ENCODE data around the gene KHDRBS2. TPM values are rescaled to one million over a fixed set of nuclear protein-coding genes. Genes with fewer than 3 reads are reported as not detected.

KHDRBS2 gene
- polyA plus RNA-seq, 1 donor = not detected

DNA sequence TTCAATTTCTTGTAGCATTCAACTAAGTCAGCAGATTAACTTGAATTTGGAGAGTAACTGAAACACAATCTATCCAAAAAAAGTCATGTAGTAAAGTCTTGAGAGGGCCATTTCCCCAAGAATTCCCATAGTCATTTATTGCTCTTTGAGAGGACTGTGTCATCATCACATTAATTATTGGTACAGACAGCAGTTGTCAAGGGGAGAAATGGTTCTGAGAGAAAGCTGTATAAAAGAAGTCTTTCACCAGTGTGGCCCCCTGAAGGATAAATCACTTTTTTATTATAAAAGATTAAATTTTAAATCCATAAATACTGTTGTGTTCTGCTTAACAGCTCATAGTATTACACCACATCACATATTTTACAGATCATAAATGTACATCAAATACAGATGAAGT lies 111.5 kb downstream of the KHDRBS2 start:
- DNase-seq = no peak

- DNase-seq = peak; percentile 31
Measured at GRCh38 chr6:62167736-62168135, 118.3 kb downstream of the KHDRBS2 start.

- DNase-seq = no peak
Measured at GRCh38 chr6:62162858-62163257, 123.2 kb downstream of the KHDRBS2 start.

DNA sequence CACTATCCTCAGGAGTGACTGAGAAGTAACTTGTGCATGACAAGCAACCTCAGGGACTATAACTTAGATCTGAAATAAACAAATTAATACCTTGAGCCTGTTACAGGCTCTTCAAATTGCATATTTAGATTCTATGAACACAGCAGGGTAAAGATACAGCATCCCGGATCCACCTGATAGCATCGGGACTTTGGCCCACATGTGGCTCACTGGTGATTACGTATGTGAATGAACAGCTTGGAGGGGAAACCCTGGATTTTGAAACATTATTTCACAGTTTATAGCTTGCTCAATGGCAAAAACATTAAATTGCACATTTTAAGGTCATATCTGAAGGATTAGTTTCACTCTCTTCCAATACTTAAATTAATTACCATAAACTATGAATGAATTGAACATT lies 133.2 kb downstream of the KHDRBS2 start:
- no peak for DNase-seq

- no peak for DNase-seq
Measured at GRCh38 chr6:62150048-62150663, 135.9 kb downstream of the KHDRBS2 start.

DNA sequence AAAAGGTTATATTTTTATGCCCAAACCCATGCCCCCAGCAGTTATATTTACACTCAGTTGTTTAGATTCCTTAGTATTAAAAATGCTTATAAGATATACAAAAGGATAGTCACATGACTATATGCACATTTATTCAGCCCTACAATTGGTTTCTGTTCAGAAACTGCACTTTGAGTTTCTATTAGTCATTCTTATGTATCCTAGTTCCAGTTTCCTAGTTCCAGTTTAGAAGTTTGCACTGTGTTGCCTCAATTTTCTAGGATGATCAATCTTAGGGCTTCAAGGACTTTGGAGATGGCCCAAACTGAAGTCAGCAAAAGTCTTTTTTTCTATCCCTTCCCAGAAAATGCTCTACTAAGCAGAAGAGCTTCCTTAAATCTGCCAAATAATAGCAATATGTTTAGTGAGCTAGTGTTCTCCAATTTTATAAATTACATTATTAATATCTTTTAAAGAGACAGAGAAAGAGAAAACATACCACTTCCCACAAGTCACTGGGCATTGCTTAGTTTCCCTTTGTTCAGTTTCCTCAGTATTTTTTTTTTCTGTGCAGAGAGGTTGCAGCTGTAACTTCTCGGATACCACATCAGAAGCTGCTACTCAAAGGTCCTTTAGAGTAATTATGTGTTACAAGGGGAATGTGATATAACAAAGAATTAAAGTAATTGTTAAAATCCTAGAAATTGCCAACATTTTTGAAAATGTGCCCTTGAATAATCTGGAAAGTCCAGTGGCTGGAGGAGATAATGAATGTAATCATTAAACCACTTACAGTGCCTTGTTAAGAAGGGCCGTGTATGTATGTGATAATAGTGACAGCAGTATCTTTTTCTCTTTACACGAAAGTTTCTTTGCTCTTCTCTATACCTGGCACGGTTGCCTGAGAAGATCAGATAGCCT lies 138.8 kb downstream of the KHDRBS2 start:
- DNase-seq = no peak

DNA sequence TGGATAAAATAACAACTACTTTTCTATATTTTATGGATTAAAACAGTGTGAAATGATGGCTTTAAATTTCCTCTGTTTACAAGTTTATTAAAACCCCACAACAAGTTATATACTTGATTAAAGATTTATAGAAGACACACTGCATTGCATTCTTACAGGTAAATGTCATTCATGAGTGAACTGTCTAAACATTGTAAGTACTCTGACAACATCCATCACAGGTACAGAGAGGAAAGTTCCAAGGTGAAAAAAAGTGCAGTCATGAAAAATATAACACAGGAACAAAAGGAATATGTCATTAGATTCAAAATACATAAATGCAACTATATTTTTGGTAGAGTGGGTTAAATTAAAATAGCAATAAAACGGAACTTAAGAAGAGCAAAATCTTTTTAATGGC lies 156.9 kb downstream of the KHDRBS2 start:
- no peak for DNase-seq

DNA sequence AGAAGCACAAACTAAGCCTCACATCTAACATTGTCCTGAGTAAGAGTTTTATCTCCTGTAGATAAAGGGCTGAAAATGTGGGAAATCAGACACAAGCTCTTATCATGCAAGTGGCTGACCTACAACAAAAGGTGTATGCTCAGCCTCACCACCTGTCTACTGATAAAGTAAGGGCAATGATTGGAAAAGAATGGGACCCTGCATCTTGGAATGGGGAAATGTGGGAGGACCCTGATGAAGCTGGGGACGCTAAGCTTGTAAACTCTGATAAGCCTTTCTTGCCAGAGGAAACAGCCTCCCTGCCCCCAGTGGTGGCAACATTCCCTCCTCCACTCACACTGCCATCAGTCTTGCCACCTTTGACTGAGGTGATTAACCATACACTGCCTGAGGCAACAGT lies 166.6 kb downstream of the KHDRBS2 start:
- DNase-seq = no peak

- no peak for DNase-seq
Measured at GRCh38 chr6:62103186-62103859, 182.7 kb downstream of the KHDRBS2 start.

DNA sequence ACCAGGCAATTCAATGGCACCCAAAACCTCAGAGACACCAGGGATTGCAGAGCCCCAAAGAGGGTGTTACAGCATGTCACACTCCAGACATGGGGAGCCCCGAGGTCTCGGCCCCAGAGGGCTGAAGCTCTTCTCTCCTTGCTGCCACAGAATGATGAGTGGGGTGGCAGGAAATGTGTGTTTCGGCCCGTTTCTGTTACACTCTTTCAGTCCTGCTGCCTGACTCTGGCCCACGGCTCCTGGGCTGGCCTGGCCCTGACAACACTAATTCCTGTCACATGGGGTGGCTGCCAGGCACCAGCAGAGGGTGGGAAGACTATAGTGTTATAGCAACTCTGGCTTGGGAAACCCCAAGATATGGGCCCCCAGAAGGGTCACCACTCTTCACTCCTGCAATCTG lies 183.6 kb downstream of the KHDRBS2 start:
- DNase-seq = no peak

DNA sequence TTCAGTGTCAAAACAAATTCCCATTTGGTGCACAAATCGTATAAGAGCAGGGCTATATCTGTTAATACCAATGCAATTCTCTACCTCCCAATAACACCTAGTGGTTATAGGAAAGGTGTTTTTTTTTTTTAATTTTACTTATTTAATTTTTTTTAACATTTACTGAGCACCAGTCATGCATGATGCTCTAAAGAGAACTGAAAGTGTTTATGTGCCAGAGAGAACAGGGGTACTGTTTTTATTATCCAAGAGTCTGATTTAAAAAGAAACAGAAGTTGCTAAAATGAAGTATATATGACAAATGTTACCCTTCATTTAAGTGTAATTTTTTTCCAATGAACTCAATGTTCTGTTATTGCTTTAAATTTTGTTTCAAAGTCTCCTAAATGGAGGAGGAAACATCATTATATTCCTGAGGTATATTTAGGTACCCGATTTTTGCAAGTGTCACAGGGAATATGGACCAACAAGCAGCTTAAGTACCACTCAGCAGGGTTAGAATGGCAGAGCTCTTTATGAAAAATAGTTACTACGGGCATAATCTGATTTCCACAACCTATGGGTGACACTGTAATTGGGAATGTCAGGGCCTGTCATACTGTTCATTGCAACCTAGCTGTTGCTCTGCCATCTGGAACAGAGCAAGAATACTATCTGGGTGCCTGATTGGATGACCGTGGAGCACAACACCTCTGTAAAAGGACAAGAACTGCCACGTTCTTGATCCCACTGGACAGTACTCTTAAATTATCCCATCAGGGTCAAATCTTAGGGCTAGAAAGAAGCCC lies 195.4 kb downstream of the KHDRBS2 start:
- DNase-seq = no peak

GRCh38 chr6:62089781-62090180 lies 196.2 kb downstream of the KHDRBS2 start:
- no peak for DNase-seq

- DNase-seq = no peak
Measured at GRCh38 chr6:62086047-62086446, 200.0 kb downstream of the KHDRBS2 start.

DNA sequence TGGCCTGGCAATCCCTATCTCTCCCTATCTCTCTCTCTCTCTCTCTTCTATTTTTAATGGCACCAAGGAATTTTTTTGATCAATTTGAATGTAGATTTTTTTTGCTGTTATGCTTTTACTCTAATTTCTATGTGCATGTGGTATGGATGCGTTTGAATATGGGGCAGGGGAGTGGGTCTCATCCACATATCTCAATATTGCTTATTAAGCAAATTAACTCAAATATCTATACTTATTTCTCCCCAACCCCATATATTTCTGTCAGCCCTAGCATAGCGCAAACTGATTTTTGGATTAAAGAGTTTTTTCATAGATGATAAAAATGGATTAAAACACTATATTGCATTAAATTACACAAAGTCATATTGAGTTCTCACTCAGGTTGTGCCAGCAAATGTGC lies 210.2 kb downstream of the KHDRBS2 start:
- no peak for DNase-seq

- DNase-seq = no peak
Measured at GRCh38 chr6:62059901-62060300, 226.1 kb downstream of the KHDRBS2 start.

- no peak for DNase-seq
Measured at GRCh38 chr6:62057300-62057699, 228.7 kb downstream of the KHDRBS2 start.

- DNase-seq = no peak
Measured at GRCh38 chr6:62045502-62045901, 240.5 kb downstream of the KHDRBS2 start.

- DNase-seq = no peak
Measured at GRCh38 chr6:62043084-62043483, 242.9 kb downstream of the KHDRBS2 start.

GRCh38 chr6:62042429-62042828 lies 243.6 kb downstream of the KHDRBS2 start:
- DNase-seq = no peak

DNA sequence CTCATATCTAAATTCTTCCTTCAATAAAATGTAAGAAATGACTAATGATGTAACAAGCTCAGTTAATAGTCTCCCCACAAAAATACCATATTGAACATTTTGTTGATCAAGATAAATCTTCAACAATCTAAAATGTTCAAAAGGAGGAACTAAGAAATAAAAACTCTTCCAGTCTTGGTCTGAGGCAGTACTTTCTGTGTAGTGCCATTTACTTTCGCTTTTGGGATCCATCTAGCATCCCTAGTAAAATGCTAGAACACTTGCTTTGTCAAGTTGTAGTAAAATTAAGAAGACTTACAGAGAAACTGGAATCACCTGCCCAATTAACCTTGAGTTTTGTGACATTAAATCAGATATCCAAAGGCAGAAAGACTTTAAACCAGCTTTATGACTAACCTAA lies 246.4 kb downstream of the KHDRBS2 start:
- DNase-seq = no peak

DNA sequence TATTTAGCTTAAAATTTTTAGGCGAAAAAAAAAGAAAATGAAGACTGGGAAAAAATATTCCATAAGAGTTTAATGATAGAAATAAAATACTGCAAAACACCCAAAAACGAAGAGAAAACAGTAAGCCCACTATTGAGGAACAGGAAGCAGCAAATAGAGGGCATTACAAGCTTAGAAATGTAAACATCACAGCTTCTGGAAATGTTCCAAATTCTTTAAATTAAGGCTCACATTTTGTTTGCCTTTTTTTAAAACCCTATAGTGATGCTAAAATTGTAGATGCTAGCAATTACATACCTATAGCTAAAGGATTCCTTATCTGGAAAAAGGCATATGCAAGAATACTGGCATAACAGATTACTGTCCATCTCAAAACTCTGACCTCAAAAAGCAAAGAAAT lies 248.6 kb downstream of the KHDRBS2 start:
- DNase-seq = no peak

DNA sequence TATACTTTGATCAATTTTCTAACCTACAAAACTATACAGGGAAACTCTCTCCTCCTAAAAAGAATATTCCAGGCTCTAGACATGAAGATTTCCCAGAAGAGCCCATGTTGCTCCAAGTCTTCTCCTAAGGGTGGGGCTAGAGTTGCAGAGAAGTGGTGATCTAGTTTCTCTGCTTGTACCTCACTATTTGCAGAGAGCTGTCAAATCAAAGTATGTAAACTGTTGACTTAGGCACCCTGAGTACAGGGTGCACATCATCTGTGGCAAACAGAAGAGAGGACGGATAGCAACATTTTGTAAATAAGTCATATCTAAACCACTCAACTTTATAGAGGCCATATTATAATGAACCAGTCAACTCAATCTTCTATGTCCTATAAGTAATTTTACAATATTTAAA lies 250.1 kb downstream of the KHDRBS2 start:
- no peak for DNase-seq

DNA sequence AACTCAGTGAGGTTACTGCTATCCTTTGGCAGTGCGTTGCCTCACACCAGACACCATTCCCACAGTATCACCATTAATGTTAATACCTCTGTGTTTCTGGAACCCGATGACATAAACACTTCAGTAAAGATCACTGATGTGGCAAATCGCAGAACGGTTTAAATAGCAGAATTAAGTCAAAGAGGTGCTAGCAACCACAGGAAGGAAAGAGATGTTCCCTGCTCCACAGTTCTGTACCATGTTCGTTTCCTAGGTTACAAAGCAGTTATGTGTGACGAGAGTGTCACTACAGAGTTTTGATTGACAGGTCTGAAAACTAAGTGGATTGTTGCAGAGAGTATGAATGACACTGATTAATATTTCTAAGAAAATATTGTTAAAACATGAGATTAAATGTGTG lies 272.3 kb downstream of the KHDRBS2 start:
- no peak for DNase-seq

Measured in hindlimb muscle (tissue), 1 donor.